Left lung (tissue), 10 donors: Measurements from ENCODE around the gene ASB4. TPM values are rescaled to one million over a fixed set of nuclear protein-coding genes. Genes with fewer than 3 reads are reported as not detected.

Experiments
- ATAC-seq: fragments of 200-7000 bp; cut with Tn5 transposase; one replicate; pipeline ENCODE4 v1.9.1; 2020; ENCODE audit warnings: moderate library complexity
- DNase-seq, 4 donors: peaks; one replicate each; pipeline ENCODE4 v3.0.0-alpha.2; 2013 to 2020
- H3K27ac ChIP-seq, 2 donors: fragments of 200-600 bp; sonication (generic) in 1 of 2; one replicate each; pipeline versions ENCODE4 v1.5.0 to v1.8.0; 2020 to 2021
- H3K27me3 ChIP-seq, 2 donors: fragments of 200-600 bp; sonication (generic) in 1 of 2; one replicate each; pipeline versions ENCODE4 v1.5.0 to v1.8.0; 2020 to 2021
- H3K36me3 ChIP-seq, 2 donors: fragments of 200-600 bp; sonication (generic) in 1 of 2; one replicate each; pipeline versions ENCODE4 v1.5.0 to v1.8.0; 2020 to 2021
- H3K4me1 ChIP-seq, 2 donors: fragments of 200-600 bp; one replicate each; pipeline ENCODE4 v1.8.0; 2021
- H3K4me3 ChIP-seq, 2 donors: fragments of 200-600 bp; sonication (generic) in 1 of 2; one replicate each; pipeline versions ENCODE4 v1.5.0 to v1.8.0; 2020 to 2021; ENCODE audit warnings: mild to moderate bottlenecking in 1 of 2
- H3K9me3 ChIP-seq, 2 donors: fragments of 200-600 bp; sonication (generic) in 1 of 2; one replicate each; pipeline versions ENCODE4 v1.5.0 to v1.8.0; 2020 to 2021
- intact Hi-C, 2 donors: fragments of 100-400 bp; cut with DNase I; formaldehyde crosslinking; loops; one replicate each; pipeline versions ENCODE4 v1.11.2 to v1.14.2; 2022
- polyA plus RNA-seq, 6 donors: library from polyadenylated mRNA; unstranded; fragments of 120-200 nt; gene quantifications; one replicate each; pipeline ENCODE4 v1.2.1, GENCODE V29; 2013; ENCODE audit not compliant: insufficient read length in 6 of 6
- total RNA-seq, 2 donors: library from RNA; stranded (reverse); fragmentation: NEBNext Ultra II Directional; extraction: Animal tissue kit (Norgen Biotek cat#: 25700); gene quantifications; one replicate each; pipeline ENCODE4 v1.2.1, GENCODE V29; 2021
- TF ChIP-seq, protein P1 (sequence below), 2 donors: fragments of 200-600 bp; sonication (generic) in 1 of 2; IDR thresholded peaks; one replicate each; pipeline versions ENCODE4 v1.5.0 to v1.8.0; 2021; ENCODE audit warnings: antibody characterized with exemption in 2 of 2
- donor health status: DM: no; HTN: yes; CAD: no.
- donor health status: DM: no; HTN: no; CAD: no.

The ASB4 gene
- total and polyA plus RNA-seq, 8 donors, result 0.10 to 1.6 (median 0.87) TPM

DNA sequence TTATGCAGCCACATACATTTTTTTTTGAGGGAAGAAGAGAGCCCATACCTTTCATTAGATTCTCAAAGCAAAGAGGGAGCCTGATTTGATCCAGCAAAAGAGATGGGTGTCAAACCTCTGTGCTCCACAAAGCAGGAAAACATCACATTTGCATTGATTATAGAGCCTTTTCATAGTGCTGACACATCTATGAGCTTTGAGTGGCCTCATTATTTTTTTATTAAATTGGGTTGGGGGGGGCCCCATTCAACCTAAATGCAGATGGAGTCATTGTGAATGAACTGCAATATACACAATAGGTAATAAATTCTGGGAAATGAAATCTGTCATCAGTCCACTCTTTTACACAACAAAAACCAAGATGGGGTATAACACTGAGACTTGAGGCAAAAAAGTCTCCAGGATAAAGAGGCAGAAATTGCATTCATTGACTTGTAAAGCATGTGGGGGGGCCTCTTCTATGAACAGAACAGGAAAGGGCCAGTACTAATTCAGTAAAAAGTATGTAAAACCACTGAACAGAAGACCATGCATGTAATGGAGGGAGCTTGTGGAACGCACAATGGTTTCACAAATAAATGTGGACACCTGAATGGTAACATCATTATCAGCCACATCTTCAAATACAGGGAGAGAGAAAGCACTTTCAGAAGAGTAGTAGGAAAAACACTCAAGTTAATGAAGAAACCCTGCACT lies 17.7 kb upstream of the ASB4 start:
- intact Hi-C loops, result no loop called here
- DNase-seq (no peak), ATAC-seq (no peak)
- Histone ChIP-seq H3K4me1 (peaks cover 0 to 10% of the 10 kb centered on the region in 2 donors), H3K27ac (no peak overlapping the region), H3K36me3 (no peaks in the 10 kb centered on the region), H3K9me3 (no peaks in the 10 kb centered on the region), H3K4me3 (no peak overlapping the region), H3K27me3 (no peaks in the 10 kb centered on the region)
- TF ChIP-seq, protein P1, sequence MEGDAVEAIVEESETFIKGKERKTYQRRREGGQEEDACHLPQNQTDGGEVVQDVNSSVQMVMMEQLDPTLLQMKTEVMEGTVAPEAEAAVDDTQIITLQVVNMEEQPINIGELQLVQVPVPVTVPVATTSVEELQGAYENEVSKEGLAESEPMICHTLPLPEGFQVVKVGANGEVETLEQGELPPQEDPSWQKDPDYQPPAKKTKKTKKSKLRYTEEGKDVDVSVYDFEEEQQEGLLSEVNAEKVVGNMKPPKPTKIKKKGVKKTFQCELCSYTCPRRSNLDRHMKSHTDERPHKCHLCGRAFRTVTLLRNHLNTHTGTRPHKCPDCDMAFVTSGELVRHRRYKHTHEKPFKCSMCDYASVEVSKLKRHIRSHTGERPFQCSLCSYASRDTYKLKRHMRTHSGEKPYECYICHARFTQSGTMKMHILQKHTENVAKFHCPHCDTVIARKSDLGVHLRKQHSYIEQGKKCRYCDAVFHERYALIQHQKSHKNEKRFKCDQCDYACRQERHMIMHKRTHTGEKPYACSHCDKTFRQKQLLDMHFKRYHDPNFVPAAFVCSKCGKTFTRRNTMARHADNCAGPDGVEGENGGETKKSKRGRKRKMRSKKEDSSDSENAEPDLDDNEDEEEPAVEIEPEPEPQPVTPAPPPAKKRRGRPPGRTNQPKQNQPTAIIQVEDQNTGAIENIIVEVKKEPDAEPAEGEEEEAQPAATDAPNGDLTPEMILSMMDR (IDR thresholded peaks at IDR 0.05), result no peak

DNA sequence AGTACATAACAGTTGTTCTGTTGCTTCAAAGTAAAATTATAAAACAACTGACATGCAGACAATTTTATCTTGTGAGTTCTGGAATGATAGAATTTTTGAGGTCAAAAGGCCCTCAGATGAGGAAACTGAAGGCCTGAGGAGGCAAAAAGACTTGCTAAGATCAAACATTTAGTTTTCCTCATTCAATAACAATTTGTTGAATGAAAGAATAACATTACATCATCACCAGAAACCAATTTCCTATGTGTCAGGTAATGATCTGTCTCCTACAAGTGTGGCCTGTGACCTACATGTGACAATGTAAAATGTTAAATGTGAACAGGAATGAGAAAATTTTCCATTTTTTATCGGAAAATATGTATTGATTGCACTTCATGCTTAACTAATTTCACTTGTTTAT lies 16.6 kb upstream of the ASB4 start:
- intact Hi-C loops, result no loop called here
- TF ChIP-seq, protein P1 (IDR thresholded peaks at IDR 0.05), result no peak
- Histone ChIP-seq H3K27me3 (no peaks in the 10 kb centered on the region), H3K9me3 (no peaks in the 10 kb centered on the region), H3K4me1 (peaks cover 0 to 10% of the 10 kb centered on the region in 2 donors), H3K4me3 (no peak overlapping the region), H3K36me3 (no peaks in the 10 kb centered on the region), H3K27ac (no peak overlapping the region)
- DNase-seq (no peak), ATAC-seq (no peak)

DNA sequence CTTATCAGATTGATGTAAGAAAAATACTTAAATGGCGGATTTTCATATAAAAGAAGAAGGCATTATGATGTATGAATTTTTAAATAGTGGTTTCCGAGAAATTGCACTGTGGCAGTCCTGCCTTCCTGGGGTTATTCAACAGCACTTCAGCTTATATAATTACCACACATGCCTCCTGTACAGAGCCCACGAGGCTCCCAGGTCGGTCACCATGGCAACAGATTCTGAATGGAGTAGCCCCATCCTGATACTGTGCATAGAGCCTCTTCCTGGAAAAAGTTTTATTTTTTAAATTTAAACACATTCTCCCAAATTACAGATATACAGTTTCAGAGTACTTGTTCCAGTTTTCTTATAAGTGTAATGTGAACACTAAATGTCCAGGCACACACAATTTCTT lies 15.9 kb upstream of the ASB4 start:
- TF ChIP-seq, protein P1 (IDR thresholded peaks at IDR 0.05), result no peak
- Histone ChIP-seq H3K27me3 (no peaks in the 10 kb centered on the region), H3K4me3 (no peak overlapping the region), H3K4me1 (peaks cover 0 to 10% of the 10 kb centered on the region in 2 donors), H3K9me3 (no peaks in the 10 kb centered on the region), H3K36me3 (no peaks in the 10 kb centered on the region), H3K27ac (peak overlapping the region in 1 of 2 donors; percentile 38)
- peak; percentile 35 for ATAC-seq
- intact Hi-C loops, result loop anchor here in 1 of 2 donors (10.0 kb wide), 1 partner anchor 1015 kb away; no protein-coding TSS in a partner anchor
- peak in 1 of 4 donors; percentile 30 for DNase-seq

DNA sequence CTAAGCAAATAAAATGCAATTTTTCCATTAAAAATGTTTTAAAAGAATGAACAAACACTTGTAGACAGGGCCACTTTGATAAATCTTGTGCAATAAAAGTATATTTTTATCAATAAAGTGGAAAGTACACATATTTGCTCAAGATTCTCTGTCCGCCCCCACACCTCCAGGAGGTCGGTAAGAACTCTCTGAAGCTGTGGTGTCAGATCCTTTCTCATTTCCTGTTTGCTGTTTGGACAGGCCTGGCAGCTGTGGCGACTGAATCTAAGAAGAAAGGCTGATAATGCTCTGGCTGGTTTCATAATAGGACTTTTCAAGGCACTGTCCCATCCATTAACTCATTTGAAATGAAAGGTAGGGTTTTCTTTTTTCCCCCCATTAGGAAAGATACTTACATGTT lies 15.3 kb upstream of the ASB4 start:
- no peaks in the 10 kb centered on the region for H3K9me3 ChIP-seq
- ATAC-seq, result peak; percentile 88
- peaks cover 0 to 10% of the 10 kb centered on the region in 2 donors for H3K4me1 ChIP-seq
- H3K4me3 ChIP-seq, result no peak overlapping the region
- intact Hi-C loops, result loop anchor here in 1 of 2 donors (10.0 kb wide), 1 partner anchor 1016 kb away; no protein-coding TSS in a partner anchor
- peak in 1 of 4 donors; percentile 44 for DNase-seq
- H3K27ac ChIP-seq, result peak overlapping the region in 1 of 2 donors; percentile 38
- TF ChIP-seq, protein P1 (IDR thresholded peaks at IDR 0.05), result no peak
- H3K36me3 ChIP-seq, result no peaks in the 10 kb centered on the region
- H3K27me3 ChIP-seq, result no peaks in the 10 kb centered on the region

DNA sequence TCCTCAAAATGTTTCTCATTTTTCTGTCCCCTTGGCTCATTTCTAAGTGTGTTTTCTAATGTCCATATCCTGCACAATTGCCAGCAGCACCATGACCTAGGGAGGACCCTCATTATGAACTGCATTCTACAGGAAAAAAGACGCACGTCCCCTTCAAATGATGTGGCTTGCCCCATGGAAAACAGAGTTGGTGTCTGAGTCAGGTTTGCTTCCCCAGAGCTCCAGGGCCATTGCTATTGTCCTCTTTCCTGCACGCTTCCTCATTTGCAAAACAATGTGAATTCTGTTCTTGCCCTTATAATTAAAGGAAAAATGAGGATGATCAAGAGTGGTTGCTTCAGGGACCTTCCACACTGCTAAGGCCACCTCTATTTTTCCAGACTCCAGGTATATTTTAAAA lies 14.7 kb upstream of the ASB4 start:
- DNase-seq (no peak), ATAC-seq (no peak)
- H3K4me1 ChIP-seq, result peaks cover 0 to 10% of the 10 kb centered on the region in 2 donors
- H3K4me3 ChIP-seq, result no peak overlapping the region
- no peak overlapping the region for H3K27ac ChIP-seq
- intact Hi-C loops, result loop anchor here in 1 of 2 donors (10.0 kb wide), 1 partner anchor 1016 kb away; no protein-coding TSS in a partner anchor
- H3K9me3 ChIP-seq, result no peaks in the 10 kb centered on the region
- TF ChIP-seq, protein P1 (IDR thresholded peaks at IDR 0.05), result no peak
- no peaks in the 10 kb centered on the region for H3K27me3 ChIP-seq
- H3K36me3 ChIP-seq, result no peaks in the 10 kb centered on the region
